Measurements from ENCODE around the gene KCNH1. TPM values are rescaled to one million over a fixed set of nuclear protein-coding genes. Genes with fewer than 3 reads are reported as not detected.

Gene KCNH1
- total RNA-seq, 1 experiment from 2014 or later = 0.17 TPM

DNA sequence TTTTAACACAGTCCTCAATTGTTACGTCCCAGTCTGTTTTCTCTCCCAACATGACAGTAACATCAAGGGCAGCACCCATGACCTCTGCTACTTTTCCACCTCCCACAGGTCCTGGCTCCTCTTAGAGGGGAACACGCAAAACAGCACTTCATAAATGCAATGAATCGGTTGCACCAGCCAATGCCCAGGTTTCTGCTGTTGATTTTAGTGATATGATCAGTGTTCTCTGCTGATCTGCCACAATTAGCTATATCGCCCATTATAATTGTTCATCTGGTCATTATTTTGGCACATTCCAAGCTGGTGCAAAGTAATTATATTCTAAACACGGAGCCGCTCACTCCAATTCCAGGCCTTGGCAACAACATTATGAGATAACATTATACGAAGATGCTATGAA lies 184.5 kb downstream of the KCNH1 start (continued):
- TF ChIP-seq, protein P1, sequence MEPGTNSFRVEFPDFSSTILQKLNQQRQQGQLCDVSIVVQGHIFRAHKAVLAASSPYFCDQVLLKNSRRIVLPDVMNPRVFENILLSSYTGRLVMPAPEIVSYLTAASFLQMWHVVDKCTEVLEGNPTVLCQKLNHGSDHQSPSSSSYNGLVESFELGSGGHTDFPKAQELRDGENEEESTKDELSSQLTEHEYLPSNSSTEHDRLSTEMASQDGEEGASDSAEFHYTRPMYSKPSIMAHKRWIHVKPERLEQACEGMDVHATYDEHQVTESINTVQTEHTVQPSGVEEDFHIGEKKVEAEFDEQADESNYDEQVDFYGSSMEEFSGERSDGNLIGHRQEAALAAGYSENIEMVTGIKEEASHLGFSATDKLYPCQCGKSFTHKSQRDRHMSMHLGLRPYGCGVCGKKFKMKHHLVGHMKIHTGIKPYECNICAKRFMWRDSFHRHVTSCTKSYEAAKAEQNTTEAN (CRISPR knock-in tag; IDR thresholded peaks at IDR 0.05) = no peak
- no peak for TF ChIP-seq CBFB (CRISPR knock-in tag; IDR thresholded peaks at IDR 0.05; ENCODE audit: low read depth)
- TF ChIP-seq SMAD4 (CRISPR knock-in tag; IDR thresholded peaks at IDR 0.05) = no peak
- TF ChIP-seq CREB1 (CRISPR knock-in tag; IDR thresholded peaks at IDR 0.05) = no peak
- TF ChIP-seq, protein P2, sequence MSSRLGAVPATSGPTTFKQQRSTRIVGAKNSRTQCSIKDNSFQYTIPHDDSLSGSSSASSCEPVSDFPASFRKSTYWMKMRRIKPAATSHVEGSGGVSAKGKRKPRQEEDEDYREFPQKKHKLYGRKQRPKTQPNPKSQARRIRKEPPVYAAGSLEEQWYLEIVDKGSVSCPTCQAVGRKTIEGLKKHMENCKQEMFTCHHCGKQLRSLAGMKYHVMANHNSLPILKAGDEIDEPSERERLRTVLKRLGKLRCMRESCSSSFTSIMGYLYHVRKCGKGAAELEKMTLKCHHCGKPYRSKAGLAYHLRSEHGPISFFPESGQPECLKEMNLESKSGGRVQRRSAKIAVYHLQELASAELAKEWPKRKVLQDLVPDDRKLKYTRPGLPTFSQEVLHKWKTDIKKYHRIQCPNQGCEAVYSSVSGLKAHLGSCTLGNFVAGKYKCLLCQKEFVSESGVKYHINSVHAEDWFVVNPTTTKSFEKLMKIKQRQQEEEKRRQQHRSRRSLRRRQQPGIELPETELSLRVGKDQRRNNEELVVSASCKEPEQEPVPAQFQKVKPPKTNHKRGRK (CRISPR knock-in tag; IDR thresholded peaks at IDR 0.05; ENCODE audit: borderline replicate concordance) = no peak
- TF ChIP-seq, protein P3, sequence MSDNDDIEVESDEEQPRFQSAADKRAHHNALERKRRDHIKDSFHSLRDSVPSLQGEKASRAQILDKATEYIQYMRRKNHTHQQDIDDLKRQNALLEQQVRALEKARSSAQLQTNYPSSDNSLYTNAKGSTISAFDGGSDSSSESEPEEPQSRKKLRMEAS (CRISPR knock-in tag; IDR thresholded peaks at IDR 0.05) = no peak
- TF ChIP-seq, protein P4, sequence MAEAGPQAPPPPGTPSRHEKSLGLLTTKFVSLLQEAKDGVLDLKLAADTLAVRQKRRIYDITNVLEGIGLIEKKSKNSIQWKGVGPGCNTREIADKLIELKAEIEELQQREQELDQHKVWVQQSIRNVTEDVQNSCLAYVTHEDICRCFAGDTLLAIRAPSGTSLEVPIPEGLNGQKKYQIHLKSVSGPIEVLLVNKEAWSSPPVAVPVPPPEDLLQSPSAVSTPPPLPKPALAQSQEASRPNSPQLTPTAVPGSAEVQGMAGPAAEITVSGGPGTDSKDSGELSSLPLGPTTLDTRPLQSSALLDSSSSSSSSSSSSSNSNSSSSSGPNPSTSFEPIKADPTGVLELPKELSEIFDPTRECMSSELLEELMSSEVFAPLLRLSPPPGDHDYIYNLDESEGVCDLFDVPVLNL (CRISPR knock-in tag; IDR thresholded peaks at IDR 0.05; ENCODE audit: borderline replicate concordance, low read depth) = no peak
- TF ChIP-seq ELF4 (CRISPR knock-in tag; IDR thresholded peaks at IDR 0.05; ENCODE audit: low read depth) = no peak
- TF ChIP-seq, protein P5, sequence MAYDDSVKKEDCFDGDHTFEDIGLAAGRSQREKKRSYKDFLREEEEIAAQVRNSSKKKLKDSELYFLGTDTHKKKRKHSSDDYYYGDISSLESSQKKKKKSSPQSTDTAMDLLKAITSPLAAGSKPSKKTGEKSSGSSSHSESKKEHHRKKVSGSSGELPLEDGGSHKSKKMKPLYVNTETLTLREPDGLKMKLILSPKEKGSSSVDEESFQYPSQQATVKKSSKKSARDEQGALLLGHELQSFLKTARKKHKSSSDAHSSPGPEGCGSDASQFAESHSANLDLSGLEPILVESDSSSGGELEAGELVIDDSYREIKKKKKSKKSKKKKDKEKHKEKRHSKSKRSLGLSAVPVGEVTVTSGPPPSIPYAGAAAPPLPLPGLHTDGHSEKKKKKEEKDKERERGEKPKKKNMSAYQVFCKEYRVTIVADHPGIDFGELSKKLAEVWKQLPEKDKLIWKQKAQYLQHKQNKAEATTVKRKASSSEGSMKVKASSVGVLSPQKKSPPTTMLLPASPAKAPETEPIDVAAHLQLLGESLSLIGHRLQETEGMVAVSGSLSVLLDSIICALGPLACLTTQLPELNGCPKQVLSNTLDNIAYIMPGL (CRISPR knock-in tag; IDR thresholded peaks at IDR 0.05) = no peak
- TF ChIP-seq JAZF1 (CRISPR knock-in tag; IDR thresholded peaks at IDR 0.05) = no peak

DNA sequence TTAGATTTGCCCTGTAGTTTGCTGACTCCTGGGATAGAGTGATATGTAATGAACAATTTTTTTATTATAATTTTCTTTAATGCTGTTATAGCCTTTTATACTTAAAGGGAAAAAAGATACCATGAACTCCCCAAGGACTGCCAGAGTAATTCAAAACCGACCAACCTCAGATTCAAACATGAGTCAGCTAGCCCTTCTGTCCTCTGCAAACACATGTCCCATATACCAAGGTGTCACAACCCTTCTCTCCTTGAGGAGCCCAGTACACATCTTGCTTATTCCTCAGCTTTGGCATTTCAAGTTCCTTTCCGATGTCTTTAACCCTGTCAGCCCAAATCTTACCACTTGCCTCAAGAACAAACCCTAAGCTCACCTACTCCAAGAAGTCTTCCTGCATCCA lies 184.9 kb downstream of the KCNH1 start:
- no peaks in the 10 kb centered on the region for H3K4me1 Mint-ChIP-seq

DNA sequence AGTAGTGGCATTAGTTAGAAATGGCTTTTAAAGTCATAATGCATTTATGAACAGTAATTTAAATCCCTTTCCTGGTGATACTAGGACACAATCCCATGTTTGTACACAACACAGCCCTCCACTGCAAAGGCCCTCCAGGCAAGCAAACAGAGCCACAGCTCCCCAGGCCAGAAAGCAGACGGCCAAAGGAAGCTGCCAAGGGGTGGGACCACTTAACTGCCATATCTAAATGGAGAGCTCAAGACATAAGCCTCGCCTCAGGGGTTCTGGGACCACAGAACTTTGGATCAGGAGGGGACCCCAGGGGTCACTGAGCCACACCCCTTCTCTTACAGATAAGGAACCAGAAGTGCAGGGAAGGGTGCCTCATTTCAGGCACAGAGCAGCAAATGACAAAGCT lies 189.7 kb downstream of the KCNH1 start:
- Mint-ChIP-seq H3K9me3 (no peaks in the 10 kb centered on the region), H3K27me3 (ENCODE audit: low read depth) (no peaks in the 10 kb centered on the region; the same call in 1 of the 2 replicates), H3K4me1 (no peaks in the 10 kb centered on the region), H3K27ac (no peak overlapping the region), H3K4me3 (no peak overlapping the region), H3K36me3 (no peaks in the 10 kb centered on the region)
- ChIA-PET POLR2A (no interaction called here), CTCF (interaction anchor here (1.0 kb wide), 1 partner anchor 190 kb away, joined by 3 read pairs; no protein-coding TSS in a partner anchor)
- DNase-seq (ENCODE audit: low spot score) (no peak), ATAC-seq (no peak)
- TF ChIP-seq, protein P6, sequence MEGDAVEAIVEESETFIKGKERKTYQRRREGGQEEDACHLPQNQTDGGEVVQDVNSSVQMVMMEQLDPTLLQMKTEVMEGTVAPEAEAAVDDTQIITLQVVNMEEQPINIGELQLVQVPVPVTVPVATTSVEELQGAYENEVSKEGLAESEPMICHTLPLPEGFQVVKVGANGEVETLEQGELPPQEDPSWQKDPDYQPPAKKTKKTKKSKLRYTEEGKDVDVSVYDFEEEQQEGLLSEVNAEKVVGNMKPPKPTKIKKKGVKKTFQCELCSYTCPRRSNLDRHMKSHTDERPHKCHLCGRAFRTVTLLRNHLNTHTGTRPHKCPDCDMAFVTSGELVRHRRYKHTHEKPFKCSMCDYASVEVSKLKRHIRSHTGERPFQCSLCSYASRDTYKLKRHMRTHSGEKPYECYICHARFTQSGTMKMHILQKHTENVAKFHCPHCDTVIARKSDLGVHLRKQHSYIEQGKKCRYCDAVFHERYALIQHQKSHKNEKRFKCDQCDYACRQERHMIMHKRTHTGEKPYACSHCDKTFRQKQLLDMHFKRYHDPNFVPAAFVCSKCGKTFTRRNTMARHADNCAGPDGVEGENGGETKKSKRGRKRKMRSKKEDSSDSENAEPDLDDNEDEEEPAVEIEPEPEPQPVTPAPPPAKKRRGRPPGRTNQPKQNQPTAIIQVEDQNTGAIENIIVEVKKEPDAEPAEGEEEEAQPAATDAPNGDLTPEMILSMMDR (IDR thresholded peaks at IDR 0.05) = no peak
- no peak for TF ChIP-seq ZNF121 (CRISPR knock-in tag; IDR thresholded peaks at IDR 0.05)
- TF ChIP-seq, protein P7, sequence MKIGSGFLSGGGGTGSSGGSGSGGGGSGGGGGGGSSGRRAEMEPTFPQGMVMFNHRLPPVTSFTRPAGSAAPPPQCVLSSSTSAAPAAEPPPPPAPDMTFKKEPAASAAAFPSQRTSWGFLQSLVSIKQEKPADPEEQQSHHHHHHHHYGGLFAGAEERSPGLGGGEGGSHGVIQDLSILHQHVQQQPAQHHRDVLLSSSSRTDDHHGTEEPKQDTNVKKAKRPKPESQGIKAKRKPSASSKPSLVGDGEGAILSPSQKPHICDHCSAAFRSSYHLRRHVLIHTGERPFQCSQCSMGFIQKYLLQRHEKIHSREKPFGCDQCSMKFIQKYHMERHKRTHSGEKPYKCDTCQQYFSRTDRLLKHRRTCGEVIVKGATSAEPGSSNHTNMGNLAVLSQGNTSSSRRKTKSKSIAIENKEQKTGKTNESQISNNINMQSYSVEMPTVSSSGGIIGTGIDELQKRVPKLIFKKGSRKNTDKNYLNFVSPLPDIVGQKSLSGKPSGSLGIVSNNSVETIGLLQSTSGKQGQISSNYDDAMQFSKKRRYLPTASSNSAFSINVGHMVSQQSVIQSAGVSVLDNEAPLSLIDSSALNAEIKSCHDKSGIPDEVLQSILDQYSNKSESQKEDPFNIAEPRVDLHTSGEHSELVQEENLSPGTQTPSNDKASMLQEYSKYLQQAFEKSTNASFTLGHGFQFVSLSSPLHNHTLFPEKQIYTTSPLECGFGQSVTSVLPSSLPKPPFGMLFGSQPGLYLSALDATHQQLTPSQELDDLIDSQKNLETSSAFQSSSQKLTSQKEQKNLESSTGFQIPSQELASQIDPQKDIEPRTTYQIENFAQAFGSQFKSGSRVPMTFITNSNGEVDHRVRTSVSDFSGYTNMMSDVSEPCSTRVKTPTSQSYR (CRISPR knock-in tag; IDR thresholded peaks at IDR 0.05) = no peak
- TF ChIP-seq, protein P8, sequence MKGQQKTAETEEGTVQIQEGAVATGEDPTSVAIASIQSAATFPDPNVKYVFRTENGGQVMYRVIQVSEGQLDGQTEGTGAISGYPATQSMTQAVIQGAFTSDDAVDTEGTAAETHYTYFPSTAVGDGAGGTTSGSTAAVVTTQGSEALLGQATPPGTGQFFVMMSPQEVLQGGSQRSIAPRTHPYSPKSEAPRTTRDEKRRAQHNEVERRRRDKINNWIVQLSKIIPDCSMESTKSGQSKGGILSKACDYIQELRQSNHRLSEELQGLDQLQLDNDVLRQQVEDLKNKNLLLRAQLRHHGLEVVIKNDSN (CRISPR knock-in tag; IDR thresholded peaks at IDR 0.05) = no peak
- TF ChIP-seq ETV6 (CRISPR knock-in tag; IDR thresholded peaks at IDR 0.05) = no peak
- TF ChIP-seq, protein P1 (CRISPR knock-in tag; IDR thresholded peaks at IDR 0.05) = no peak
- no peak for TF ChIP-seq OVOL2 (CRISPR knock-in tag; IDR thresholded peaks at IDR 0.05; ENCODE audit: borderline replicate concordance)
- no peak for TF ChIP-seq ESRRA (CRISPR knock-in tag; IDR thresholded peaks at IDR 0.05; ENCODE audit: borderline replicate concordance)
- no peak for TF ChIP-seq NR3C1 (CRISPR knock-in tag; conservative IDR thresholded peaks at IDR 0.05; ENCODE audit: low read depth)

More for the DNA sequence above, 184.9 kb downstream of the KCNH1 start:
- no peak for ATAC-seq
- no peak for DNase-seq (ENCODE audit: low spot score)
- POLR2A ChIA-PET = no interaction called here
- no peaks in the 10 kb centered on the region for H3K36me3 Mint-ChIP-seq
- H3K27me3 Mint-ChIP-seq (ENCODE audit: low read depth) = no peaks in the 10 kb centered on the region; the same call in 1 of the 2 replicates
- no peaks in the 10 kb centered on the region for H3K9me3 Mint-ChIP-seq
- TF ChIP-seq NR1H2 (CRISPR knock-in tag; IDR thresholded peaks at IDR 0.05) (no peak), ZNF232 (CRISPR knock-in tag; IDR thresholded peaks at IDR 0.05) (no peak)
- H3K27ac Mint-ChIP-seq = no peak overlapping the region
- H3K4me3 Mint-ChIP-seq = no peak overlapping the region
- CTCF ChIA-PET = interaction anchor here (1.0 to 1.8 kb wide), 9 partner anchors 7 to 501 kb away, joined by 3 to 13 read pairs (median 4); partner anchors contain the start of gene KCNH1
